AG04449 (cell line): ENCODE results near the gene WDFY3.

Experiments
- CTCF ChIA-PET: fragments of 350-600 bp; formaldehyde crosslinking; extraction: SDS; loops from one replicate; lab custom pipeline; 2021; ENCODE audit warnings: antibody characterized with exemption; lab: Yijun Ruan, JAX
- POLR2A ChIA-PET: fragments of 400-600, 350-600 bp; formaldehyde crosslinking; extraction: SDS; loops from one replicate; lab custom pipeline; 2020; ENCODE audit warnings: antibody characterized with exemption, inconsistent platforms; lab: Yijun Ruan, JAX
- DNase-seq: peaks from one replicate; pipeline ENCODE4 v3.0.0-alpha.2; 2010; ENCODE audit warnings: low read depth, low spot score
- H3K4me3 ChIP-seq: 2 replicates; pipeline ENCODE4 v1.5.1; 2011; ENCODE audit warnings: low read depth, mild to moderate bottlenecking, control low read depth, low read length
- TF ChIP-seq, protein P1 (sequence below): IDR thresholded peaks from one replicate; pipeline ENCODE4 v1.5.1; 2011; ENCODE audit warnings: mild to moderate bottlenecking, moderate library complexity, low read length, control low read depth, inconsistent platforms; ENCODE audit not compliant: insufficient read depth; ENCODE audit errors: missing control alignments

Gene WDFY3

DNA sequence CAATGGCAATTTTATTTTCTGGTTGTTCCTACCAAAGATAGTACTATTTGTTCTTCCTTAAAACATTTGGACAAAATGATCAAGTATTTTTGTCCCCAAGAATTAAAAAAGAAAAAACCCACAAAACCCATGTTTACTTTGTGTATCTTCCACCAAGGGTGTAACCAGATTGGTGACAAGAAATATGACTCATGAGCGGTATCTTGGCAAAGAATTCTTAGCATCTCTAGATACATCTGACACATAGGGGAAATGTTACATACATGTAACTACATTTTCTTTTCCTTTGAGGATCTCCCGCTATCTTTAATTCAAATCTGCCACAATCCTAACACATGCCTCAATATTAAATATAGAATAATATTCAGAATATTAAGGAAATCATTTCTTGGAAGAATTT, 78.7 kb downstream of the WDFY3 start:
- TF ChIP-seq, protein P1, sequence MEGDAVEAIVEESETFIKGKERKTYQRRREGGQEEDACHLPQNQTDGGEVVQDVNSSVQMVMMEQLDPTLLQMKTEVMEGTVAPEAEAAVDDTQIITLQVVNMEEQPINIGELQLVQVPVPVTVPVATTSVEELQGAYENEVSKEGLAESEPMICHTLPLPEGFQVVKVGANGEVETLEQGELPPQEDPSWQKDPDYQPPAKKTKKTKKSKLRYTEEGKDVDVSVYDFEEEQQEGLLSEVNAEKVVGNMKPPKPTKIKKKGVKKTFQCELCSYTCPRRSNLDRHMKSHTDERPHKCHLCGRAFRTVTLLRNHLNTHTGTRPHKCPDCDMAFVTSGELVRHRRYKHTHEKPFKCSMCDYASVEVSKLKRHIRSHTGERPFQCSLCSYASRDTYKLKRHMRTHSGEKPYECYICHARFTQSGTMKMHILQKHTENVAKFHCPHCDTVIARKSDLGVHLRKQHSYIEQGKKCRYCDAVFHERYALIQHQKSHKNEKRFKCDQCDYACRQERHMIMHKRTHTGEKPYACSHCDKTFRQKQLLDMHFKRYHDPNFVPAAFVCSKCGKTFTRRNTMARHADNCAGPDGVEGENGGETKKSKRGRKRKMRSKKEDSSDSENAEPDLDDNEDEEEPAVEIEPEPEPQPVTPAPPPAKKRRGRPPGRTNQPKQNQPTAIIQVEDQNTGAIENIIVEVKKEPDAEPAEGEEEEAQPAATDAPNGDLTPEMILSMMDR = no peak
- POLR2A ChIA-PET = no interaction called here
- CTCF ChIA-PET = no interaction called here
- H3K4me3 ChIP-seq = no peak overlapping the region
- no peak for DNase-seq

DNA sequence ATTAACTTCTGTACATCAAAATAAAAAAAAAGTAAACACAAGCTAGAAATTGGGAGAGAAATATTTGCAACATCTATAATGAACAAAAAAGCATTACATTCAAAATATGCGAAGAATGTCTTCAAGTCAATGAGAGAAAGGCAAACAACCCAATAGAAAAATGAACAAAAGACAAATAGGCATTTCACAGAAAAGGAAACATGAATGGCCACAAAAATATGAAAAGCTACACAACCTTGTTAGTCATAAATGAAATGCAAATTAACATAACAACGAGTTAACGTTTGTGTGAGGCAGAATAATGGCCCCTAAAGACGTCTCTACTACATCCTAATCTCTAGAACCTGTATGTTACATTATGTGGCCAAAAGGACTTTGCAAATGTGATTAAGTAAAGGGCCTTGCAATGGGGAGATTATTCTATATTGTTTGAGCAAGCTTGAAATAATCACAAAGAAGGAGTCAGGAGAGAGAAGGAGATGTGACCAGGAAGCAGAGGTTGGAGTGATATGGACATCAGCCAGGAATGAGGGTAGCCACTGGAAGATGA, 86.8 kb downstream of the WDFY3 start:
- CTCF ChIA-PET = interaction anchor here (0.8 to 1.0 kb wide), 2 partner anchors 11 to 17 kb away, joined by 3 to 4 read pairs; no protein-coding TSS in a partner anchor
- no peak overlapping the region for H3K4me3 ChIP-seq
- POLR2A ChIA-PET = no interaction called here
- TF ChIP-seq, protein P1 = no peak
- no peak for DNase-seq

DNA sequence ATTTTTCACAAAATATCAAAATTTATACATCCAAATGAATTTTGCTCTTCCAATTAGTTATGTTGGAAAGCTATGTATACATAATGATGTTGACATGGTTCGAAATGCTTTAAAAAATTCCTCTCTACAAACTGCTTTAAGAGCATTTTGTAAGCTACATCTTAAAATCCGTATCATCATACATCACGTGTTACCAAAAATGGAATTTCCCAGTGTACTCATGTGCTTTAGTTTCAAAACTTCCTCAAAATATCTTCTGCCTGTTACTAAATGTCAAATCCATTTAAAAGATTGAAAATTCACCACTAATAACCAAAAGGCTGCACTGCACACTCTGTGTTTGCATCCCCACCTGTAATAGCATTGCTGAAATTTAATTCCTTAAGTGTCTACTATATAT, 87.9 kb downstream of the WDFY3 start:
- CTCF ChIA-PET = no interaction called here
- DNase-seq = no peak
- POLR2A ChIA-PET = no interaction called here
- TF ChIP-seq, protein P1 = no peak
- H3K4me3 ChIP-seq = no peak overlapping the region

DNA sequence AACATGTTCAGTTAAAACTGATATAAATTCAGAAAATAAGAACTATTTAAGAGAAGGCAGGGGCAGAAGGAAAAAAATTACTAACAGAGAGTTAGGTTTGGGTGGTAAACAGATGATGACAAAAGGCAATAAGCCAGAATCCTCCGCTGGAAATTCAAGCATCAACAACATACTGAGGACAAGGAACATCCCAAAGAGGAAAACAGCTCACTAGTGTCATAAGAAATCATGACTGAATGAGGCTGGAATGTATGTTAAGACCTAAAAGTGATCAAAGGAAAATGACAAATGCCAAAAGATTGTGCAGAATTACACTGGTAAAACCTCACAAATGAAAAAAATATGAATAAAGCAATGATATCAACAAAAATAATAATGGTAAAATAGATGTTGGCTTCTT, 88.4 kb downstream of the WDFY3 start:
- POLR2A ChIA-PET = no interaction called here

DNA sequence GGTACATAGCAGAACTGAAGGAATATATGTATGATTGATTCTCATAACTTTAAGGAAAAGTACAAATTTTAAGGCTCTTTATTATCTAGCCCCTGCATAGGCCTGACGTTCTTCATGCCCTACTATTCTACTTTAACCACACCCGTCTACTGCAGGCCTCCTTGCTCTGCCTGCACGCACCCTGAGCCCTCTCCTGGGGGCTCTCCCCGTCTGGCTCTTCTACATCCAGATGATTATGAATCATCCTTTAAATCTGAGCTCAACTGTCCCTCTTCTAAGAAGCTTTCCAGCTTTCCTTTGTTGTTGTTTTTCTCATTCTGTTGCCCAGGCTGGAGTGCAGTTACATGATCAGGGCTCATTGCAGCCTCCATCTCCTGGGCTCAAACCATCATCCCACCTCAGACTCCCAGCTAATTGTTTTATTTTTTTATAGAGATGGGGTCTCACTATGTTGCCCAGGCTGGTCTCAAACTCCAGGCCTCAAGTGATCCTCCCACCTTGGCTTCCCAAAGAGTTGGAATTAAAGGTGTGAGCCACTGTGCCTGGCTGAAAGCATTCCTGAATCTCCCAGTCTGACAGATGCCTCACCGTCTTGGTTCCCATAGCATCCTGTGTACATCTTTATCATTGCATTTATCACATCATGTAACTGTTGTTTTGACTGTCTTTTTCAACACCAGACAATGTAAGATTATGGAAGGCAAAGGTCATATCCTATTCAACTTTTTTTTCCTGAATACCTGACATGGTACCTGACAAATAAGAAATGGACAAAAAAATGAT, 89.2 kb downstream of the WDFY3 start:
- DNase-seq = no peak
- POLR2A ChIA-PET = interaction anchor here (0.6 kb wide), 1 partner anchor 161 kb away, joined by 3 read pairs; no protein-coding TSS in a partner anchor
- TF ChIP-seq, protein P1 = no peak
- CTCF ChIA-PET = interaction anchor here (0.8 to 1.6 kb wide), 4 partner anchors 12 to 21 kb away, joined by 3 read pairs; no protein-coding TSS in a partner anchor
- H3K4me3 ChIP-seq = no peak overlapping the region

More for the DNA sequence above, 88.4 kb downstream of the WDFY3 start:
- no peak overlapping the region for H3K4me3 ChIP-seq
- DNase-seq = peak; percentile 50
- TF ChIP-seq, protein P1 = no peak
- CTCF ChIA-PET = interaction anchor here (1.0 to 1.6 kb wide), 3 partner anchors 11 to 18 kb away, joined by 3 read pairs; no protein-coding TSS in a partner anchor
